Upper lobe of right lung (tissue), 1 donor: ENCODE measurements around the gene PRDM16. TPM values are rescaled to one million over a fixed set of nuclear protein-coding genes. Genes with fewer than 3 reads are reported as not detected.

Experiments used
- ATAC-seq: fragments of 200-7000 bp; cut with Tn5 transposase; one replicate; pipeline ENCODE4 v1.9.1; 2020; ENCODE audit warnings: mild to moderate bottlenecking, moderate library complexity
- DNase-seq: peaks from one replicate; pipeline ENCODE4 v3.0.0-alpha.2; 2020
- H3K27ac ChIP-seq: fragments of 200-600 bp; one replicate; pipeline ENCODE4 v1.8.0; 2022
- H3K27me3 ChIP-seq: fragments of 200-600 bp; one replicate; pipeline ENCODE4 v1.8.0; 2022; ENCODE audit warnings: mild to moderate bottlenecking
- H3K36me3 ChIP-seq: fragments of 200-600 bp; one replicate; pipeline ENCODE4 v1.8.0; 2022
- H3K4me1 ChIP-seq: fragments of 200-600 bp; one replicate; pipeline ENCODE4 v1.8.0; 2022
- H3K4me3 ChIP-seq: fragments of 200-600 bp; one replicate; pipeline ENCODE4 v1.8.0; 2022; ENCODE audit warnings: mild to moderate bottlenecking
- H3K9me3 ChIP-seq: fragments of 200-600 bp; one replicate; pipeline ENCODE4 v1.8.0; 2022
- intact Hi-C: fragments of 100-400 bp; cut with DNase I; formaldehyde crosslinking; loops from one replicate; pipeline ENCODE4 v1.11.0; 2022
- total RNA-seq: library from RNA; stranded (reverse); fragmentation: NEBNext Ultra II Directional; extraction: Animal tissue kit (Norgen Biotek cat#: 25700); gene quantifications from one replicate; pipeline ENCODE4 v1.2.1, GENCODE V29; 2021
- TF ChIP-seq, protein P1 (sequence below): fragments of 200-600 bp; IDR thresholded peaks from one replicate; pipeline ENCODE4 v1.8.0; 2022; ENCODE audit warnings: antibody characterized with exemption
- donor health status: DM: no; HTN: yes; CAD: no; lungs with severe emphysema.

The PRDM16 gene
- total RNA-seq, 1 donor from 2014 or later: 21.0 TPM

DNA sequence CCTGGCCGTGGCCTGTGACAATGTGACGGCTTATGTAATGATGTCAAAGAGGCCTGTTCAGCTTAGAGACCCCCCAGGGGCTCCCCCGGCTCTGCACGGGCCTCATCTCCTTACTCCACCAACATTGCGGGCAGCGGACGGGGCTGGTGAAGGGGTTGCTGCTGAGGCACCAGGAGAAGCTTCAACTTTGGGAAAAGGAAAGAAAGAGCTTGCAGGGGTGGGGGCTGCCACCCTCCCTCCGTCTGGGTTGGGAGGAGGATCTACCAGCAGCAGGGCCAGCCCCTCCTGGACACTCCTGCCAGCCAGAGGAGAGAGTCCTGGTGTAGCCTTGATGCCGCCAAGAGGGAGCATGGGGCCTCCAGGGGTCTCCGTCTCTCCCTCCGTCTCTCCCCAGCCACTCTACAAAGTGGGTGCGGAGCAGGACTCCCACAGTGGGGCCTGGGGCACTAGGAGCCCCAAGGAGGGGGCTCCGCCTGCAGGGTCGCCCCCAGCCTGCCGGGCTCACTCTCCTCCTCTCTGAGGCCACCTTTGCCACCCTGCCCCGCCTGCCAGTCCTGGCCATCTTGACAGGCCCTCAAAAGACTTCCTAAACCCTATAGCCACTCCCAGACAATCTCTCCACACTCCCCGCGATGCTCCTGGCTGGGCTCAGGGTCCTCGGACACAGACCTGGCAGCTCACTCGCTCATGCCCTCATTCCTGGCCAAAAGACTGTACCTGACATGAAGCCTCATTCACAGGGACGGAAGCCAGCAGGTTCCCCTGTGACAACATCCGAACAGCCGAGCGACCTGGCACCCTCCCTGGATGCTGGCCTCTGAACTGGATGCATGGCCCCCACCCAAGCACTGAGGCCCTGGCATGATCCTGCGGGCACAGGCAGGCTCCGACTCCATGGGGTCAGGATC, 255.0 kb downstream of the PRDM16 start:
- H3K27ac ChIP-seq: no peak overlapping the region
- no peak overlapping the region for H3K4me3 ChIP-seq
- no peaks in the 10 kb centered on the region for H3K36me3 ChIP-seq
- peaks cover 7% of the 10 kb centered on the region for H3K27me3 ChIP-seq
- intact Hi-C loops: no loop called here
- DNase-seq: no peak
- H3K4me1 ChIP-seq: peaks cover 6% of the 10 kb centered on the region
- TF ChIP-seq, protein P1, sequence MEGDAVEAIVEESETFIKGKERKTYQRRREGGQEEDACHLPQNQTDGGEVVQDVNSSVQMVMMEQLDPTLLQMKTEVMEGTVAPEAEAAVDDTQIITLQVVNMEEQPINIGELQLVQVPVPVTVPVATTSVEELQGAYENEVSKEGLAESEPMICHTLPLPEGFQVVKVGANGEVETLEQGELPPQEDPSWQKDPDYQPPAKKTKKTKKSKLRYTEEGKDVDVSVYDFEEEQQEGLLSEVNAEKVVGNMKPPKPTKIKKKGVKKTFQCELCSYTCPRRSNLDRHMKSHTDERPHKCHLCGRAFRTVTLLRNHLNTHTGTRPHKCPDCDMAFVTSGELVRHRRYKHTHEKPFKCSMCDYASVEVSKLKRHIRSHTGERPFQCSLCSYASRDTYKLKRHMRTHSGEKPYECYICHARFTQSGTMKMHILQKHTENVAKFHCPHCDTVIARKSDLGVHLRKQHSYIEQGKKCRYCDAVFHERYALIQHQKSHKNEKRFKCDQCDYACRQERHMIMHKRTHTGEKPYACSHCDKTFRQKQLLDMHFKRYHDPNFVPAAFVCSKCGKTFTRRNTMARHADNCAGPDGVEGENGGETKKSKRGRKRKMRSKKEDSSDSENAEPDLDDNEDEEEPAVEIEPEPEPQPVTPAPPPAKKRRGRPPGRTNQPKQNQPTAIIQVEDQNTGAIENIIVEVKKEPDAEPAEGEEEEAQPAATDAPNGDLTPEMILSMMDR: no peak
- H3K9me3 ChIP-seq: no peaks in the 10 kb centered on the region
- ATAC-seq: no peak

DNA sequence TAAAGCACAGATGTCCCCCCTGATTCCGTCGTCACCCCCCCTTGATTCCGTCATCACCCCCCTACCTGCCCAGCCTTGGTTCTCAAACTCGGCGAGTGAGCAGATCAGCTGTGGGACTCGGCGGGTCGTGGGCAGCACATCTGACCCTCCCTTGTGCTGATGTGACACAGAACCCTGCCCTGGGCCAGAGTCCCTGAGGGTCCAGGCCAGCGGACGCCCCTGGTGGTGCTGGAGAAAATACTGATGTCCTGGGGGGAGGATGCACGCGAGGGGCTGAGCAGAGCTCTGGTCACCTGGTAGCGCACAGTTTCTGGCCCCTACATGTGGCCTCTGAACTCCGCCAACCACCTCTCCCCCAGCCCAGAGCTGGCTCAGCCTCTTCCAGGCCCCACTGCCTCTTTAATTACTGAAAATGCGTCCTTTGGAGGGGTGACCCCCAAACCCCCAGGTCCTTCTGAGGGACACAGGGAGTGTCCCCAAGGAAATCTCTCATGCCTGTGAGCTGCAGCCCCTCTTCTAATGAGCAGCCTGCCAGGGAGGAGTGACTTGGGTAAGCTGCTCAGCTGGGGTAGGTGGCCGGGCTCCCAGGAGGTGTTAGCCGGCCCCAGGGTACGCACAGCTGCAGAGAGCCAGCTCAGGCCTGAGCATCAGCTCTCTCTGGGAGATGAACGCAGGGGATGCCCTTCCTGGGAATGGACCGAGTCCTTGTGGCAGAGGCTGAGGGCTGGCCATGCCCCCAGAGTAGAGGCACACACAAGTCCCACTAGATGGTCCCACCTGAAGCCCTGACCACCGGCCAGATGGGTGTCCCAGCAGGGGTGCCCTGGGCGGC, 255.9 kb downstream of the PRDM16 start:
- Histone ChIP-seq H3K27ac (no peak overlapping the region), H3K9me3 (no peaks in the 10 kb centered on the region), H3K27me3 (peaks cover 7% of the 10 kb centered on the region), H3K36me3 (no peaks in the 10 kb centered on the region), H3K4me1 (peaks cover 6% of the 10 kb centered on the region), H3K4me3 (no peak overlapping the region)
- ATAC-seq: no peak
- intact Hi-C loops: no loop called here
- DNase-seq: no peak
- TF ChIP-seq, protein P1: no peak

DNA sequence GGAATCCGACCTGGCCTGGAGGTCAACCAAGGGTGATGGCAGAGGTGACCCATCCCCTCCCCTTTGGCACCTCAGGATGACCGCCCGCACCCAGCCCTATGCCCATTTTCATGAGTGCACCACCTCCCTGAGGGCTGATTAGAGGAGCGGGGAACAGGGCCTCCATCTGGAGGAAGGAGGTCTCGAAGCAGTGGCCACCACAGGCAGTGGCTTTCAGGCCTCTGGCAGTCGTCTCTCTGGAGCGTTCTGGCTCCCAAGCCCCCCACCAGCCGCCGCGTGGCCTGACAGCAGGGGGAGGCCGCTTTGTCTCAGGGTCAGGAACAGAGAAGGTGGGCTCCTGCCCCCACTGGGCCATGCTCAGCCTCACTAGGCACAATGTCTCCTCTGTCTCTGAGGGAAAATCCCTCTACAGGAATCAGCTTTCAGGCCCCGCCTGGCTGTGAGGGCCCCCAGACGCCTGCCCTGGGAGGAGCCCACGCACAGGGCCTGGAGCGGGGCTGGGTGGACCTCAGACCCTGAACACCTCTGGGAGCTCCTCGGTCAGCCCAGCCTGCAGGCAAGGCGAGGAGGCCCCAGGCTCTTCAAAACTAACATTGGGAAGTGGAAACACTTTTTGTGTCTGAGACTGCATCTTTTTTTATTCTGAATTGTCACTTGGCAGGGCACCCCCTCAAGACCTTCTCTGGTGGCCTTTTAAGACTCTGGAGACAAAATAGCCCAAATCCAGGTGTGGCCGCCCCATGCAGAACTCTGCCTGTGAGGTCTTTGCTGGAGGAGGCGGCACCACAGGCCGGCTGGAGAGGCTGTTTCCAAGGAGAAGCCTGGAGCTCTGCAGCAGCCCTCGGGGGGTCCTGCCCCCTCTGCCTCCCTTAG, 257.7 kb downstream of the PRDM16 start:
- Histone ChIP-seq H3K4me1 (peaks cover 6% of the 10 kb centered on the region), H3K27ac (no peak overlapping the region), H3K4me3 (no peak overlapping the region), H3K9me3 (no peaks in the 10 kb centered on the region), H3K27me3 (peaks cover 7% of the 10 kb centered on the region), H3K36me3 (no peaks in the 10 kb centered on the region)
- DNase-seq (no peak), ATAC-seq (no peak)
- intact Hi-C loops: no loop called here
- TF ChIP-seq, protein P1: no peak

DNA sequence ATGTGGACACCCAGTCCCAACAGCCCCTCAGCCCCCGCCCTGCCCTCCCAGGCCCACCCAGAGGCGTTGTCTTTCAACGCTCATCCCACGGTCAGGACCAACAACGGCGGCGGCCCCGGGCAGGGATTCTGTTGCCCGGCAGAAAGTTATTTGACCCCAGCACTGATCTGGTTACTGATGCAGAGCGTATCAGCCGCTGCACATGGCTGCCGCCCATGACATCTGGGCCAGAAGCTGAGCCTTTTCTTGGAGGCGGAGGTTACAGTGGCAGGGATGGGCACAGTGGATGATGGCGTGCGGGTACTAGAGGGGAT, 258.3 kb downstream of the PRDM16 start:
- ATAC-seq (no peak), DNase-seq (no peak)
- H3K9me3 ChIP-seq: no peaks in the 10 kb centered on the region
- H3K27me3 ChIP-seq: peaks cover 7% of the 10 kb centered on the region
- no peak overlapping the region for H3K27ac ChIP-seq
- no peak overlapping the region for H3K4me3 ChIP-seq
- TF ChIP-seq, protein P1: no peak
- peaks cover 6% of the 10 kb centered on the region for H3K4me1 ChIP-seq
- H3K36me3 ChIP-seq: no peaks in the 10 kb centered on the region
- intact Hi-C loops: no loop called here

DNA sequence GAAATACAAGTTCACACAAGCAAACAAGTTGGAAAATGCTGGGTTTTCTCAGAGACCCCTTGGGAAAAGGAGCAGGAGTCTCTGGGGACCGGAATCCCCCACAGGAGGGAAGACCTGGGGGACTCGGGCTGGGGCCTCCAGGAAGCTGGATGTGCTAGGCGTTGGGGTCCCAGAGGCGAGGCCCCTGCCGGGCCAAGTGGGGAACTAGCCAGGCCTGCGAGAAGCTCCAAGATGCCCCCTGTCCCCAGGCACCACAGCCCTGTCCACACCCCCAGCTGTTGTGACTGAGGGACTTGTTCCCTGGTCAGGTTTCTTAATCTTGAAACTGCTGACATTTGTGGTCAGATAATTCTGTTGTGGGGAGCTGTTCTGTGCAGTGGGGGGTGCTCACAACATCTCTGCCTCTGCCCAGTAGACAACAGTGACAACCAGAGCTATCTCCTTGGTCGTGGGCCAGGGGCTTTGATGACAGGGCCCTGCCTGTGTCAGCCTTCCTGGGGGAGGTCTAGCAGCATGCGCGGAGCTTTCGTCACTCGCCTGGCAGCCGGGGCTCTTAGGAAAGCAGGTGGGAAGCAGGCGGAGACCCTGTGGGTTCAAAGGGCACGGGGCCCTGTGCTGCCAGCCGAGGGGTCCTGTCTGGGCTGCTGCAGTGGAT, 259.1 kb downstream of the PRDM16 start:
- no peak overlapping the region for H3K27ac ChIP-seq
- DNase-seq (no peak), ATAC-seq (no peak)
- intact Hi-C loops: no loop called here
- peaks cover 6% of the 10 kb centered on the region for H3K4me1 ChIP-seq
- peaks cover 7% of the 10 kb centered on the region for H3K27me3 ChIP-seq
- no peaks in the 10 kb centered on the region for H3K9me3 ChIP-seq
- H3K4me3 ChIP-seq: no peak overlapping the region
- TF ChIP-seq, protein P1: no peak
- no peaks in the 10 kb centered on the region for H3K36me3 ChIP-seq
